DND-41 (cell line): ENCODE results near the gene DMAP1.

Experiments used
- ATAC-seq: fragments of 200-7000 bp; cut with Tn5 transposase; 3 replicates; pipeline ENCODE4 v1.9.1; 2021; ENCODE audit warnings: low read depth; ENCODE audit not compliant: insufficient read depth
- DNase-seq: peaks from one replicate; pipeline ENCODE4 v3.0.0-alpha.2; 2020
- H2AFZ ChIP-seq: 2 replicates; pipeline ENCODE4 v1.6.0; 2012; ENCODE audit warnings: low read depth, low read length
- H3K27ac ChIP-seq: 2 replicates; pipeline ENCODE4 v1.5.1; 2012; ENCODE audit warnings: low read length, inconsistent platforms
- H3K27me3 ChIP-seq: fragments of 200-600 bp; sonication (generic); 2 replicates; pipeline ENCODE4 v1.6.0; 2012; ENCODE audit warnings: low read length, mild to moderate bottlenecking, inconsistent platforms; ENCODE audit not compliant: insufficient read depth, poor library complexity
- H3K36me3 ChIP-seq: 2 replicates; pipeline ENCODE4 v1.5.1; 2012; ENCODE audit warnings: low read length, inconsistent platforms; ENCODE audit not compliant: insufficient read depth
- H3K4me1 ChIP-seq: 2 replicates; pipeline ENCODE4 v1.5.1; 2012; ENCODE audit warnings: mild to moderate bottlenecking, low read length; ENCODE audit not compliant: insufficient read depth
- H3K4me2 ChIP-seq: 2 replicates; pipeline ENCODE4 v1.6.0; 2012; ENCODE audit warnings: mild to moderate bottlenecking, moderate library complexity, low read length, inconsistent platforms; ENCODE audit not compliant: insufficient read depth
- H3K4me3 ChIP-seq, 2 experiments: fragments of 200-600 bp in 1 of 2; shearing (Covaris generic) in 1 of 2; 2 replicates each; pipeline ENCODE4 v1.5.1; 2012 to 2016; ENCODE audit warnings: inconsistent platforms in 2 of 2, low read length in 2 of 2, mild to moderate bottlenecking in 2 of 2, low read depth in 1 of 2, moderate library complexity in 1 of 2
- H3K79me2 ChIP-seq: 2 replicates; pipeline ENCODE4 v1.6.0; 2012; ENCODE audit warnings: low read length, inconsistent platforms; ENCODE audit not compliant: insufficient read depth
- H3K9ac ChIP-seq: 2 replicates; pipeline ENCODE4 v1.6.0; 2012; ENCODE audit warnings: low read depth, mild to moderate bottlenecking, inconsistent platforms, low read length, moderate library complexity
- H3K9me3 ChIP-seq: 2 replicates; pipeline ENCODE4 v1.5.1; 2012; ENCODE audit warnings: low read length, moderate library complexity, mild to moderate bottlenecking, inconsistent platforms; ENCODE audit not compliant: insufficient read depth, severe bottlenecking
- H4K20me1 ChIP-seq: 2 replicates; pipeline ENCODE4 v1.6.0; 2012; ENCODE audit warnings: low read length; ENCODE audit not compliant: insufficient read depth
- EZH2 ChIP-seq: IDR thresholded peaks from 3 replicates; pipeline ENCODE4 v1.6.1; 2012; ENCODE audit warnings: borderline replicate concordance, low read depth, mild to moderate bottlenecking, moderate library complexity, low read length, inconsistent platforms; ENCODE audit not compliant: severe bottlenecking
- TF ChIP-seq, protein P1 (sequence below): IDR thresholded peaks from 2 replicates; pipeline ENCODE4 v1.5.1; 2012; ENCODE audit warnings: borderline replicate concordance, low read length, moderate library complexity, mild to moderate bottlenecking; ENCODE audit not compliant: poor library complexity, severe bottlenecking; ENCODE audit errors: extremely low read depth

DMAP1 gene

DNA sequence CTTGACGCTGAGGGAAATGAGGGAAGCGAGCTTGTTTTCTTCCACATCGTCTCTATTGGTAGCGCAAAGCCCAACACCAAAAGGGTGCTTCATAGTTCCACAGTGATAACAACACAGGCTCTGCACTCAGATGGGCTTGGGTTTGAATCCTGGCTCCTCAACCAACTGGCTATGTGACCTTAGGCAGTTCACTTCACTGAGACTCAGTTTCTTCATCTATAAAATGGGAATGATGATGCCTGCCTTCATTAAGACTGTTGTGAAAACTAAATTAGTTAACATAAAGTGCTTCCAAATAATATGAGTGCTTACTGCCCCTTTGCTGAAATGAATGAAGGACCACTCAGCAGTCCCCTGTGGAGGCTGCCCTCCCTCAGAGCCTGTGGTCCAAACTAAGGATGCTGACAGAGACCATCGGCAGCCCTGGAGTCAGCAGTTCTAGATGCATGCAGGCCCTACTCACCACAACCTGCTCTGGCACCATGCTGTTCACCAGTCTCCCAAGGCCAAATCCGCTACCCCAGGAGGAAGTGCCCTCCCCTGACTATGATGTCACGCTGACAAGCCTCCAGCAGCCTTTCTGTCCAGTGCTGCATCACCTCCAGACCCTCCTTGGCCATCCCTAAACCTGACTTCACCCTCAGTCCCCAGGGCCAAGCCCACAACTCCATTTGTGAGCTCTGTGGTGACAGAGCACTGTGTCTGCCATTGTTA, 30.7 kb downstream of the DMAP1 start:
- Histone ChIP-seq H3K9me3 (no peaks in the 10 kb centered on the region), H3K4me1 (no peaks in the 10 kb centered on the region), H3K27me3 (no peaks in the 10 kb centered on the region), H3K4me3 (no peak overlapping the region), H3K79me2 (no peaks in the 10 kb centered on the region), H3K9ac (no peak overlapping the region), H4K20me1 (peaks cover 19% of the 10 kb centered on the region), H3K36me3 (peaks cover 59% of the 10 kb centered on the region), H2AFZ (no peak overlapping the region), H3K27ac (no peak overlapping the region), H3K4me2 (no peak overlapping the region)
- ATAC-seq (no peak), DNase-seq (no peak)
- TF ChIP-seq, protein P1, sequence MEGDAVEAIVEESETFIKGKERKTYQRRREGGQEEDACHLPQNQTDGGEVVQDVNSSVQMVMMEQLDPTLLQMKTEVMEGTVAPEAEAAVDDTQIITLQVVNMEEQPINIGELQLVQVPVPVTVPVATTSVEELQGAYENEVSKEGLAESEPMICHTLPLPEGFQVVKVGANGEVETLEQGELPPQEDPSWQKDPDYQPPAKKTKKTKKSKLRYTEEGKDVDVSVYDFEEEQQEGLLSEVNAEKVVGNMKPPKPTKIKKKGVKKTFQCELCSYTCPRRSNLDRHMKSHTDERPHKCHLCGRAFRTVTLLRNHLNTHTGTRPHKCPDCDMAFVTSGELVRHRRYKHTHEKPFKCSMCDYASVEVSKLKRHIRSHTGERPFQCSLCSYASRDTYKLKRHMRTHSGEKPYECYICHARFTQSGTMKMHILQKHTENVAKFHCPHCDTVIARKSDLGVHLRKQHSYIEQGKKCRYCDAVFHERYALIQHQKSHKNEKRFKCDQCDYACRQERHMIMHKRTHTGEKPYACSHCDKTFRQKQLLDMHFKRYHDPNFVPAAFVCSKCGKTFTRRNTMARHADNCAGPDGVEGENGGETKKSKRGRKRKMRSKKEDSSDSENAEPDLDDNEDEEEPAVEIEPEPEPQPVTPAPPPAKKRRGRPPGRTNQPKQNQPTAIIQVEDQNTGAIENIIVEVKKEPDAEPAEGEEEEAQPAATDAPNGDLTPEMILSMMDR = no peak
- TF ChIP-seq EZH2 = no peak

DNA sequence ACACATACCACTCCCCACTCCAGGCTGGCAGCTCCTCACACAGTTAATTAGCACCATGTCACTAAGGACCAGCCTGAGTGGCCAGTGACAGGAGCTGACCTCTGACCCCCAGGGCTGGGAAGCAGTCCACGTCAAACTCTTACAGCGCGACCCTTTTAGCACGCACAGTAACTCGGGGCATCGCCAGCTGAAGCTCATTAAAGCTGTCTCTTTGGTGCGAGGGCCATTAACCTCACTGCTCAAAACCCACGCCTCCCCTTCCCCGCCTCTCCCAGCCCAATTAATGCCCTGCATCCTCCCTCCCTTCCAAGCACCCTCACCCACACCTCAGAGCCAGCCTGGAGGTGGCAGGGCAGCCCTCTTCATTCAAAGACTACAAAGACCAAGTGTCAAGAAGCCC, 31.7 kb downstream of the DMAP1 start:
- Histone ChIP-seq H2AFZ (no peak overlapping the region), H3K9ac (no peak overlapping the region), H3K27me3 (no peaks in the 10 kb centered on the region), H3K4me2 (no peak overlapping the region), H3K36me3 (peaks cover 56% of the 10 kb centered on the region), H3K79me2 (no peaks in the 10 kb centered on the region), H3K4me1 (no peaks in the 10 kb centered on the region), H3K27ac (no peak overlapping the region), H4K20me1 (peaks cover 25% of the 10 kb centered on the region), H3K9me3 (no peaks in the 10 kb centered on the region), H3K4me3 (no peak overlapping the region)
- TF ChIP-seq EZH2 = no peak
- TF ChIP-seq, protein P1 = no peak
- DNase-seq (no peak), ATAC-seq (no peak)

GRCh38 chr1:44246806-44247205, 33.5 kb downstream of the DMAP1 start:
- no peak overlapping the region for H2AFZ ChIP-seq
- peaks cover 29% of the 10 kb centered on the region for H4K20me1 ChIP-seq
- TF ChIP-seq EZH2 = no peak
- TF ChIP-seq, protein P1 = no peak
- no peaks in the 10 kb centered on the region for H3K79me2 ChIP-seq
- ATAC-seq = no peak
- no peaks in the 10 kb centered on the region for H3K9me3 ChIP-seq
- H3K27ac ChIP-seq = no peak overlapping the region
- no peak for DNase-seq
- H3K36me3 ChIP-seq = peaks cover 60% of the 10 kb centered on the region
- no peak overlapping the region for H3K4me3 ChIP-seq
- H3K27me3 ChIP-seq = no peaks in the 10 kb centered on the region
- no peaks in the 10 kb centered on the region for H3K4me1 ChIP-seq
- no peak overlapping the region for H3K9ac ChIP-seq
- H3K4me2 ChIP-seq = no peak overlapping the region
